Measurements from ENCODE around the gene MOV10. TPM values are rescaled to one million over a fixed set of nuclear protein-coding genes. Genes with fewer than 3 reads are reported as not detected.

Gene MOV10
- total and polyA plus RNA-seq, 2 of the 8 experiments (the other 6 are each of a cell fraction or from before 2014, with no cell fraction given): 57.3 to 109 TPM

DNA sequence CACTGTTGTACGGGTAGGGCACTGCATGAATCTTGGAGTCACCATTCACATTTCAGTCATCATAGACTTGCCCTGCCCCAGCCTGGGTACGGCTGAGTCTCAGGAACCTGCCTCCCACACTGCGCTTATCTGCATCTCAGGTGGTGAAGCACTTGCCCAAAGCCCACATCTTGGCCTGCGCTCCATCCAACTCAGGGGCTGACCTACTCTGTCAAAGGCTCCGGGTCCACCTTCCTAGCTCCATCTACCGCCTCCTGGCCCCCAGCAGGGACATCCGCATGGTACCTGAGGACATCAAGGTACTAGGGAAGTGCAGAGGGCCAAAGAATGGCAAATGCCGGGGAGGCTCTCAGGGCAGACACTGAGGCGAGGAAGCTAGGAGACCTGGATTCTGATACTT lies 20.8 kb downstream of the MOV10 start (continued):
- TF ChIP-seq CTCF (IDR thresholded peaks at IDR 0.05; ENCODE audit: control extremely low read depth in 1 of 3, insufficient read depth in 1 of 3, low read depth in 1 of 3, low read length in 3 of 3): no peak
